NCI-H2029 (cell line): ENCODE data around the gene NCOA5.
A peak's percentile ranks its signal among the peaks of the same experiment; 100 is the strongest.

Experiments
- DNase-seq: peaks from one replicate; lab custom pipeline; 2025; lab: John Stamatoyannopoulos, UW

Gene NCOA5

DNA sequence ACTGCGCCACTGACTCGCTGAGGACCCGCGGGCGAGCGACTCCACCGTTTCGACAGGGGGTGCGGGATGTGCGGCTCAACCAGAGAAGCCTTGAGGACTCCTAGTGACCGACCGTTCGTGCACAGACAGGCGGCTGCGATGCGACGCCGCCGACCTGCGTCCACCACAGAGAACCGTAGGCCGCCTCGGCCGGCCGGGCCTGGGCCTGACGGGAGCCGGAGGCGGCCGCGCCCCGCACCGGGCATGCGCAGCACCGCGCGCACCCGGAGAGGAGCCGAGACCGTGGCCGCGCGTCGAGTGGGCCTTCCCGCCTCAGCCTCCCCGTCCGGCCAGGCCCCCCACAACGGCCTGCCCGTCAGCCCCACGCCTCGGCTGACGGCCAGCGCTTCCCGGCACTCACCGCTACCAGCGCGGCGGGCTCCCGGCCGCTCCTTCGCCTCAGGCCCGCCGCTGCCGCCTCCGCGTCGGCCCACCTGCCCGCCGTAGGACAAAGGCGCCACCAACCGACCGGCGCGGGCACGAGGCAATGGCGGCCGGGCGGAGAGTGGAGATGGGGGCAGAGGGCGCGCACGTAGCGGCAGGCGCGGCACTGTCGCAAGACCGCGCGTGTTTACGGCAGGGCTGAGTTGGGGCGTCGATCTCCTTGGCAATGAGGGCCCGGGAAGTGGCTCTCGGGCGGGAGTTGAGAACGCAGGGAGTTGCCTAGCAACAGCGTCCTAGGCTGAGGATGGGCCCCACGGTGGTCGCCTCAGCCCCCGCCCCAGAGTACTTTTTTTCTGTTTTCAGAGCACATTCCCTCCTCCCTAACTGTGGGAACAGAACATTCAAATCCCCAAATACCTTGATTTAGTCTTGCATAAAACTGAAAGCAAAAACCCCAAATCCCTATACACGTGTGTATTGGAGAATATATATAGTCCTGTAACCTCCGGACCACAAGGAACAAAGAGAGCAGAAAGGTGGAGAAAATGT, at the start of gene NCOA5:
NCOA5 (minus strand) TSS at position 546 of the 972 bp plus-strand sequence. CDS start 10,538 bp downstream, outside the sequence.
- DNase-seq: peak; percentile 96

DNA sequence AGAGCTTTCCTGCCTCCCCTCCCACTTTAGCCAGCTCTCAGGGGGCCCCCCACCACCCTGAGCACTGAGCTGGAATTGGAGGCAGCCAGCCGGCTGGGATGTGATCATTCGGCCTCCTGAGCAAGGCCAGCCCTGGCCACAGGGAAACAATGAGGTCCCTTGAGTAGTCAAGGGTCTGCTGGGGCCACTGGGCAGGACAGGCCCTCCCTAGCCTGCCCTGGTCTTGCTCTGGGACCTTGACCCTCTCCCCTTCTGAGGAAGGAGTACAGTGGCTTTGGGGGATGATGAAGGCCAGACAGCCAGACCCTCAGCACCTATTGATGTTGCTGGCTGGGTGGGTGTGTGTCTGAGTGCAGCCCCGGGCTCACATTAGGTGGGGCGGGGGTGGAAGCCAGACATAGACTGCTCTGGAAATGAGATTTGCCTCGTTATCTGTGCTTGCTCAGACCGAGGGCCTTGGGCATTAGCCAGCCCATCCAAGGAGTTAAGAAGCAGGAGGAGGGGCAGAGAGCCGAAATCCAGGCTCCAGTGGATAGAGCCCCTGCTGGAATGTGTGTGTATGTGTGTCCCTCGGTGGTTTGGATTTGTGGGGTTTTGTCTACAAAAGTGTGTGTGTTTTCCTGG, 49.6 kb upstream of the NCOA5 start:
- DNase-seq: no peak

DNA sequence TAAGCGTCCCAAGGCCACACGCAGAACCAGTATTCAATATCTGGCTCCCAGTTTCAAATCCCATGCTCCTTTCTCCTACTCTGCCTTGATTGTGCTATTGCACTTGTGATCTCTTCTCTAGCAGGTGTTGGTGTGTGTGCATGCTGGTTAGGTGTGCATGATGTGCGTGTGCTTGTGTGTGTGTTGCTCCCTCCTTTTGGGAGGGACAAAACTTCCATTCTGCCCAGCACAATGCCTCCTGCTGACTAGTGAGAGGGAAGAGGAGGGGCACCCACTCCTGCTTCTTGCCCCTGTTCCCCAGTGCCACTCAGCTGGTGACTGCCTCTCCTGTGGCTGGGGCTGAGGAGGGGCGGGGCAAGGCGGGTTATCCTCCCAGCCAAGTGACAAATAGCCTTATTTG, 48.1 kb upstream of the NCOA5 start:
- DNase-seq: no peak

DNA sequence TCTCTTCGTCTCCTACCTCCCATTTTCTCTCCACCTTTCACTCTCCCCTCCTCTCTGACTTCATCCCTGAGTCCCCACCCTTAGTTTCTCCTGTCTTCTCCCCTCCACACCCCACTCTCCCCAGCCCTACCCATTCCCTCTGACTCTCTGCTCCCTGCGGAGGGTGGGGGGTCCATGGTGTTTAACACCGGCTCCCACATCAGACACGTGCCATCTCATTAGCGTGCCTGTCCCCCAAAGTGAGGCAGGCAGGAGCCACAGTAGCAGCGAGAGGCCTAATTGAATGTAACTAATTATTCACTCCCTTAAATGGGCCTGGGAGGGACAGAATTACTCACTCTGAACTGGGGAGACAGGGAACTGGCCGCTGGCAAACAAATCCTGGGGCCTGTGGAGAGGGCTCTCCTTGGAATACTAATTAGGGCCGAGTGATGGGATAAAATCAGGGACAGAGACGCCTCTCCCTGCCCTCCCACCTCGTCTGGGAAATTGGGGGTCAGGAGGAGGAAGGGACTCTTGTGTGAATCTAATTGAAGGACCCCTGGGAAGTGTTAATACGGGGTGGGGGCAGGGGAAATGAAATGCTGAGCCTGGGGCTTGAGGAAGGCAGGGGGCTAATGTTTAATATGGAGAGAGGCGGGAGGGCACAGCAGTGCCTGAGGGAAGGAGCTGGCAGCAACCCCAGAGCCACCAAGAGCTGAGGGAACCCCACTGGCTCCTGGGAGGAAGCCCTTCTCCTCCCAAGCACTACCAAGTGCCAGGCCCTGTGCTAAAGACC, 46.3 kb upstream of the NCOA5 start:
- no peak for DNase-seq

DNA sequence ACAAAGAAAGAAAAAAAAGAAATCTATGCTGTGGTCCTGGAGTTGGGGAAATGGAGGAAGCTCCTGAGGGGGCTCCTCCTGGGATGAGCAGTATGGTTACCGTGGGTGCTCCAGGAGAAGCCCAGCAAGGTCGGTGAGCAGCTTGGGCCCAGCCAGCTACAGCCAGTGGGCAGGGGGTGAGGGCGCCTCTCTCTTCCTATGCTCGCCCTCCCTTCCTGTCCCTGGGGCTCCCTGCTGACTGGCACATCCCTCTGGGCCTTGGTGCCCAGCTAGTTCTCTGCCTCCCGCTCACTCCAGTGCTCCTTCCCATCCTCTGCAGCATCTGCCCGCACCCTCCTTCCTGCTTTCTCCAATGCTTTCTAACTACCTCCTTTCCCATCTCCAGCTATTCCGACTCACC, 45.0 kb upstream of the NCOA5 start:
- DNase-seq: no peak

DNA sequence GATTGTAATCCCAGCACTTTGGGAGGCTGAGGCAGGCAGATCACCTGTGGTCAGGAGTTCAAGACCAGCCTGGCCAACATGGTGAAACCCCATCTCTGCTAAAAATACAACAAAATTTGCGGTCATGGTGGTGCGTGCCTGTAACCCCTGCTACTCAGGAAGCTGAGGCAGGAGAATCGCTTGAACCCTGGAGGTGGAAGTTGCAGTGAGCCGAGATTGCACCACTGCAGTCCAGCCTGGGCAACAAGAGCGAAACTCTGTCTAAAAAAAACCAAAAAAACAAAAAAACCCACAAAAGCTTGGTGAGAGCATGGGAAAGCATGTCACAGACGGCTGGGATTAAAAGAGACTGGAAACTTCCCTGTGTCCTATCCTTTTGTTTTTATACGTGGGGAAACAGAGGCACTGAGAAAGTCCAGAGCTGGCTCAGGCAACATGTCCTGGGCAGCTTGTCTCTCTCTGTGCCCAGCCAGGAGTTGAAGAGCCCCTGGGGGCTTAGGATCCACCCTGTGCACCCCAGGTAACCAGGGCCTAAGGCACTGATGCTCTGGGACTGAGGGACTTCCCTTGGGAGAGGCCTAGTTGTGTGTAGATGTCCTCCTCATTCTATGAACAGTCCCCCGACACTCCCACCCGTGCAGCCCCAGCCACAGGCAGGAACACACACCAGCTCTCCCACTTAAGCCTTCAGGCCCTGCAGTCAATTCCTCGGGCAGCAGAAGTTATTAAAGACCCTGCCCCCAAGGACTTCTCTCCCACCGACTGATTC, 44.3 kb upstream of the NCOA5 start:
- no peak for DNase-seq

DNA sequence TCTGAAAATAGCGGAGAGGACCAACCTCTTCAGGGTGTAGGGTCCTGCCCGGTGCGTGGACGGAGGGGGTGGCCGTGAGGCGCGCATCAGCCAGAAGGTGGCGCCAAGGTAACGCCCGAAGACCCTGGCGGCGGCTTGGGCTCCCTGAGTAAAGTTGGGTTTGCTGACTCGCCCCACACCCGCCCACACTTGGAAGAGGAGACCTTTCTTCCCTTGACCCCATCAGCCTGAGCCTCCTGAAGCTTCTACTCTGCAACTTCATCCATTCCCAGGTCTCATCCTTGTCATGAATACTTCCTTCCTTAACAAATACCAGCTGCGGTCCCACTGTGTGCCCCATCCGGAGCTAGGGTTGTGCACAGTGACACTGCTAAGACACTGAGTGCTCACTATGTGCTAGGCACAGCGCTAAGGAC, 43.0 kb upstream of the NCOA5 start:
- peak; percentile 36 for DNase-seq

DNA sequence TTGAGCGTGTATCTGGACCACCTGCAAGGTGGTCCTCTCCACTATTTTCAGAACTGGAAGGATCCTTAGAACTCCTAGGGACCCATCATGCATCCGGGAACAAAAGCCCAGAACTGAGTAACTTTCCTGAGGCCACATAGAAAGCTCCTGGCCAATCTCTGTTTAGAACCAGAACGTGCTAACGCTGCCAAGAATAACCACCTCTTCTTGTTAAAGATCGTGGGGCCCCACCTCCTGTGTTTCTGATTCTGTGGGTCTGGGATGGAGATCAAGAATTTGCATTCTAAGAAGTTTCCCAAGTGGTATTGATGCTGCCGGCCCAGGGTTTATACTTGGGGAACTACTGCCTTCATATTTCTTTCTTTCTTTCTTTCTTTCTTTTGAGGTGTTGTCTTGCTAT, 41.6 kb upstream of the NCOA5 start:
- no peak for DNase-seq

DNA sequence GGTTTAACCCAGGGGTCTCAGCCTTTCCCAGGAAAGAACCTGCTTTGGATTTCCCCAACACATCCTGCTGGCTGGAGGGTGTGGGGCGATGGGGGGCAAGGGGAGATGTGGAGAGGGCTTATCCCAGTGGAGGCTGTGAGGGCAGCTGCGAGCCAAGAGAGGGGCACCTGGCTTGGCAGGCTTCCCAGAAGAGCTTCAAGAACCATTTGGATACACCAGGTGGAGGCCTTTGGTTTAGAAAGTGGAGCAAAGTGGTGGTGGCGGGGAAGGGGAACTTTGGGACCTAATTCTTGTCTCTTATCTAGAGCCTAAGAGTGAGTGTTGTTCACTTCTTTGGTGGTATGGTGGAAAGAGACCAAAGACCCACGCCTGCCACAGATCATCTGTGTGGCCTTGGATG, 40.8 kb upstream of the NCOA5 start:
- DNase-seq: peak; percentile 54

DNA sequence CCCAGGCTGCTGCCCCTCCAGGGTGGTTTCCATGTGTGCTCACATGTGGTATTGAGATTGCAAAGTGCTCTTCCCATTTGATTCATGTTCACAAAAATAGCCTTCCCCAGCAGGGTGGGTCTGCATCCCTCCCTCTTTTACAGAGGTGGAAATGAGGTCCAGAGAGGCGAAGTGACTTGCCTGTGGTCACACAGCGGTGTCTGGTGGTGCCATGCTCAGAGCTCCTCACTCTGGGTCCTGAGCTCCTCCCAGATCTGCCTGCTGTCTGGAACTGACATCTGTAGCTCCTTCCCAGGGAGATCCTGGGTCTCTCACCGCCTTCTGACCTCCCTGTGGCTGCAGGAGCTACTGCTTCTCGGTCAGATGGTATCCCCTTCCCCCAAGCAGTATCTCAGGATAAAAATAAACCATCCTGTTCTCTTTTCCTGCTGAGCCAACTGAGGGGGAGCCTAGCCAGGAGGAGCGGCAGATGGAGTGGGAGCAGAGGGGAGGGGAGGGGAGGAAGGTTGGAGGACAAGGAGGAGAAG, 40.3 kb upstream of the NCOA5 start:
- DNase-seq: peak; percentile 54

DNA sequence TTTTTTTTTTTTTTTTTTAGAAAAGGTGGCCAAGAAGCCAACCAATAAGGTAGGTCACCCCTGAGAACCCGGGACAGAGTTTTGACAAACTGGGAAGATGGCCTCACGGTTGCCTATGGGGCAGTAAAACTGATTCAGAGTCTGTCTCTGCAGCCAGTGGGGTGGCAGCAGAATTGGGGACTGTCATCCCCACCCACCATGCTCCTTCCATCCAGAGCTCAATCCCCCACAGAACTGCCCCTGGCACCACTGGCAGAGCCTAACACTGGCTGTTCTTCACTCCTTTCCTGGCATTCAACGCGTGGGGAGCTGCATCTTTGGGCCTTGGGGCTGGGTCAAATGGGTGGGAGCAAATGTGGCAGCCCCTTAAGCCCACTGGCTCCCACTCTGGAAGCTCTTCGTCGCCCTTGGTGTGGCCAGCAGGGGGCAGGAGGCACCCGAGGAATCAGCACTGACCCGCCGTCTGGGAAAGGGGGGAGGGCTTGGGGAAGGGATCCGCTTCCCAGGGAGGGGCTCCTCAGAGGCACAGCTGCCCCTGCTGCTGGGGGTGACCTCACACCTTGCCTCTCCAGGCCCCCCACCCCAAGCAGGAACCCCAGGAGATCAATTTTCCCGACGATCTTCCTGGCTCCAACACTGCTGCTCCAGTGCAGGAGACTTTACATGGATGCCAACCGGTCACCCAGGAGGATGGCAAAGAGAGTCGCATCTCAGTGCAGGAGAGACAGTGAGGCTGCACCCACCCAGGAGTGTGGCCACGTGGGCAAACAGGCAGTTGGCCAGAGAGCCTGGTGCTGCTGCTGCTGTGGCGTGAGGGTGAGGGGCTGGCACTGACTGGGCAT, 38.8 kb upstream of the NCOA5 start:
- DNase-seq: no peak

DNA sequence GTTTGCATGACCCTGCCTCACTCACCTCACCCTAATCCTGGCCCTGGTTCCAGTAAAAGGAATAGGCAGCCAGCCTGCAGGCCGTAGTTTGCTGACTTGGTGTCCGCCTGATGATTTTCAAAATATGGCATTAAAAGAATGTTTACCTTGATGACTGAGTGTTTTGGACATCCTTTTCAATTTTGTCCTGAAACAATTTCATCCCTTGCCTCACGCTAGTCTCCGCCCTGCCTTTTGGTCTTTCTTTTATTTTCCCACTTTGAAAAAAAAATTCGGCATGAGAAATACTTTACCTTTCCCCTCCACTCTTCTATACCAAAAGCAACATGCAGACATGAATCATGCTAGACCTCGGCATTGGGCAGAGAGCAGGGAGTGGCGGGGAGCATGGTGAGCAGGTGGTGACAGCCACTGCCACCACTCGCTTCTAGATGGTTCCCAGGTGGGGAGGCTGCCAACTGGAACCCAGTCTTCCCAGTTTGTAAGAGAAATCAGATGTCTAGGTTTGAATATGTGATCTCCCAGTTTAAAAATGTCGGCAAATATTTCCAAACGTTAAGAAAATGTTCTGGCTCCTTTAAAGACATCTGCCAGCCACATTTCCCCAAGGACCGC, 37.7 kb upstream of the NCOA5 start:
- DNase-seq: no peak

DNA sequence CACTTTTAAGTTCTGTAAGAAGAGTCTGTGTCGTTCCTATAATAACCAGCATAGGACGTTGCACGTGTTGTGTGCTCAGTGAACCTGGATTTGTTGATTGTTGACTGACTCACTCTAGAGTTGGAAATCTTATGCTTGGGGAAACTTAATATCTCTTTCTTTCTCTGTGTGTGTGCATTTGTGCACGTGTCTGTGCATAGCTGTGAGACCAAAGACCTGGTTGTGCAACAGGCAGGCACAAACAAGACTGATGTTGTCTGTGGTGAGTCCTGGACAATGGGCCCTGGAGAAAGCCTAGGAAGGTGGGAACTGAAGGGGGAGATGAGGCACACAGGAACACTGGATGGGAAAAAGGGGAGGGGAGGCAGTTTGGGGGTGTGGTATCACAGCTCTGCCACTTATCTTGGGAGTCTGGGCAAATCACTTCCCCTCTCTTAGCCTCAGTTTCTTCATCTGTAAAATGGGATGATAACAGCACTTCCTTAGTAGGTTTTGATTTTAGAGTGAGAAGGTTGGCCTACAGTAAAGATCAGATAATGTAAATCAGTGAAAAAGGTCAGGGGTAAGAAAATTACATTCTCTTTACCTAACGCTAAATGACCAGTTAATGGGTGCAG, 36.8 kb upstream of the NCOA5 start:
- DNase-seq: no peak

DNA sequence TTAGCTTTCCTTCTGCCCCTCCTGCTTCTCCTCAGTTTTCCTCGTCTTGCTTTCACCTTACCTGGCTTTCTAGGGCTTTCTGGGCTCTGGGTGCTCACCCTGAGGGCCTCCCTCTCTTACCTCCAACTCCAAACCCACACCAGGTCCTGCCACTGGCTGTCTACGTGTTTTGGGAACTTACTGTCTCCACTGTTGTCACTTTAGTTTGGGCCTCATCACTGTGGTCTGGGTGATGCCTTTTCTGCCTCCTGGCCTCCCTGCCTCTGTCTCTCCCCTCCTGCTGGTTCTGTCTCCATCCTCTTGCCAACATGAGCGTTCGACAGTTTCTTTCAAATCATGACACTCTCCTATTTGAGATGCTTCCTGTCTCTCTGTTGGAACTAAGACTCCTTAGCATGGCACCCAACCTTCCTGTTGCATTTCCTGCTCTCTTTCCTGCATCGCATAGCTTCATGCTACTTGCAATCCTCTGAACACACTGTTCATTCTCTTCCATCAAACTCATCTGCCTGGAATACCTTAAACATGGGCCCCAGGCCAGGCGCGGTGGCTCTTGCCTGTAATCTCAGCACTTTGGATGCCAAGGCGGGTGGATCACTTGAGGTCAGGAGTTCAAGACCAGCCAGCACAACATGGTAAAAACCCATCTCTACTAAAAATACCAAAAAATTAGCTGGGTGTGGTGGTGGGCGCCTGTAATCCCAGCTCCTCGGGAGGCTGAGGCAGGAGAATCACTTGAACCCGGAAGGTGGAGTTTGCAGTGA, 33.9 kb upstream of the NCOA5 start:
- no peak for DNase-seq

DNA sequence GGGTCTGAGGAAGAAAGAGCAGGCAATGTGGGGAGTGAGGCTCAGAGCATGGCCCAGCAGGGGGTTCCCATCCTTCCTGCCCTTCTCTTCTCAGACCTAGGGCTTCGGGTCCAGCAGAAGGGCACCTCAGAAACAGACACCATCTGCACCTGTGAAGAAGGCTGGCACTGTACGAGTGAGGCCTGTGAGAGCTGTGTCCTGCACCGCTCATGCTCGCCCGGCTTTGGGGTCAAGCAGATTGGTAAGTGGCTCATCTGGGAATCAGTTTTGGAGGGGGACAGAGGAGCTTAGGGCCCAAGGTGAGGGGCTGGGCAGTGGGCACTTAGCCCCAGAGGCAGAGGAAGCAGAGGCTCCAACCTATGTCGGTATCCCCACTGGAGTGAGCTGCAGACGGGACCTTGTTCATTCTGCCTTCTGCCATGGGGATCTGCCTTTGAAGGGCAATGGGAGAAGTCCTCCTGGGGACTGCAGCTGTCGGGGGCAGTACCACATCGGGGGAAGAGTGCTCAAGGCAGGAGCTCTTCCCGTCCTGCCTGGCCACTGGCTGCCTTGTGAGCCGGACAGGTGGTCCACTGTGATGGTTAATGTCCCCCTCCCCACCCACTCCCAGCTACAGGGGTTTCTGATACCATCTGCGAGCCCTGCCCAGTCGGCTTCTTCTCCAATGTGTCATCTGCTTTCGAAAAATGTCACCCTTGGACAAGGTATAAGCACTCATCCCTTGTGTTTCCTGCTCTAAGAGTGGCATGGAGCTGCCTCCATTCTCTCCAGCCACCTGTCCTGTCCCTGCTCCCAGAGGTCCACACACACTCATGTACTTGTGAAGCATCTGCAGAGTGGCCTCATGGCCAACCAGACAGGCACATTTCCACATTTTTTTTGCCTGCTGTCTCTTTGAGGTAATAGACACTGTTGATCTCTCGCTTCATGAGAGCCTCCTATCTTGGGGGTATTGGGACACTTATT, 33.0 kb upstream of the NCOA5 start:
- no peak for DNase-seq

DNA sequence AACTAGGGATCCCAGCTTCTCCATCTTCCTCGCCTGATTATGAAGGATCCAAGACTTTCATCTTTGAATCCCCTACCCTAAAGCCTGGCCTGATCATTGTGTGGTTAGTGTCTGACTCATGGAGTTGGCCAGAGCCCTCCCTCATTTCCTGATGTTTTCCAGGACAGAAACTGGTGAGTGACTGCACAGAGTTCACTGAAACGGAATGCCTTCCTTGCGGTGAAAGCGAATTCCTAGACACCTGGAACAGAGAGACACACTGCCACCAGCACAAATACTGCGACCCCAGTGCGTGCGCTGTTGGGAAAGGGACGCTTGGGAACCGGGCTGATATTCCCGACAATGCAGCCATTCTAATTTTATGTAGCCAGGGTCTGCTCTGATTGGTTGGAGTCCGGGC, 32.3 kb upstream of the NCOA5 start:
- no peak for DNase-seq

DNA sequence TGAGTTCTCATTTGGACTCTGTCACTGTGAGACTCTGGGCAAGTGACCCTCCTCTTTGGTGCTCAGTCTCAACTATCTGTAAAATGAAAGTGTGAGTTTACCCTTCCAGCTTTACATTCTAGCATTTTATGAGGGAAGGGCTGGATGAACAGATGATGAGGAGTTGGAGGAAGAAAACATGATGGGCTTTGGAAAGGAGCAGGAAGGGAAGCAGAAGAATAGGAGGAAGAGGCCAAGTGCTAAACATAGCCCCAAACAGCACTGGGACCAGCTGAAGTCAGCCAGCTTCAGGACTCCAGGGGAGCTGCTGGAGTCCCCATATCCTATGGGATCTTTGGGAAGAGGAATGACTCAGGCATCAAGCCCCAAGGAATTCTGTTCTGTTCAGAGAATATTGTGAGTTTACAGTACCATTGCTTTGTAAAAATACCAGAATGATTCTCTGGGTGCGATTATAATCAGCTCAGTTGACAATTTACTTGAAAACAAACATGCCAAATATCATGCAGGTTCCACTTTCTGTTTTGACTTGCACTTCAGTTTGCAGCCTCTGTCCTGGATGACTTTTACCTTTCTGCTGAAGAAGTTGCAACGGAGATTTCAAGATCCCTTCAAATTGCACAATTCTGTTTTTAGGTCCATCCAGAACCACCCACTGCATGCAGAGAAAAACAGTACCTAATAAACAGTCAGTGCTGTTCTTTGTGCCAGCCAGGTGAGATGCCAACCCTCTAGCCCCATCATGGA, 31.6 kb upstream of the NCOA5 start:
- DNase-seq: no peak
